Endothelial cell of umbilical vein (primary cell): Measurements from ENCODE around the gene FBXO24.

ENCODE experiments used
- CTCF ChIP-seq, 2 donors: IDR thresholded peaks; 1 replicate in 1 of 2; 2 replicates in 1 of 2; pipeline ENCODE4 v1.5.1; 2011; ENCODE audit warnings: low read length in 2 of 2, mild to moderate bottlenecking in 2 of 2, moderate library complexity in 2 of 2, control low read depth in 1 of 2, inconsistent platforms in 1 of 2, low read depth in 1 of 2; ENCODE audit not compliant: insufficient read depth in 1 of 2; ENCODE audit errors: extremely low read depth in 1 of 2
- EZH2 ChIP-seq: IDR thresholded peaks from 2 replicates; pipeline ENCODE4 v1.6.1; 2012; ENCODE audit warnings: borderline replicate concordance, low read depth, mild to moderate bottlenecking, moderate library complexity, low read length, inconsistent platforms; ENCODE audit not compliant: severe bottlenecking
- POLR2AphosphoS5 ChIP-seq: IDR thresholded peaks from 2 replicates; pipeline ENCODE4 v1.6.1; 2012; ENCODE audit warnings: low read depth, mild to moderate bottlenecking, control low read depth, low read length, moderate library complexity; ENCODE audit not compliant: insufficient read depth

- TF ChIP-seq CTCF (IDR thresholded peaks at IDR 0.05; ENCODE audit: extremely low read depth in 1 of 2, insufficient read depth in 1 of 2, low read depth in 1 of 2, low read length in 2 of 2) (no peak), EZH2 (no peak), POLR2AphosphoS5 (no peak)
Observed at GRCh38 chr7:100603726-100604027, 17.5 kb downstream of the FBXO24 start.
